ENCODE results near the gene SNX32.
A peak's percentile ranks its signal among the peaks of the same experiment; 100 is the strongest.

SNX32 gene

GRCh38 chr11:65897020-65897471 lies 63.3 kb downstream of the SNX32 start:
- TF ChIP-seq CTCF (IDR thresholded peaks at IDR 0.05) = no peak
- no peak for DNase-seq (ENCODE audit: low spot score)
- Histone ChIP-seq H3K27ac (no peak overlapping the region), H3K4me3 (no peak overlapping the region)

GRCh38 chr11:65898656-65899355 lies 65.0 kb downstream of the SNX32 start:
- Histone ChIP-seq H3K27ac (peak overlapping the region; percentile 60 to 88), H3K4me3 (peak overlapping the region; percentile 81)
- TF ChIP-seq CTCF (IDR thresholded peaks at IDR 0.05) = no peak
- no peak for DNase-seq (ENCODE audit: low spot score)

GRCh38 chr11:65899356-65900124 lies 65.8 kb downstream of the SNX32 start:
- peak; percentile 90 for DNase-seq (ENCODE audit: low spot score)
- Histone ChIP-seq H3K27ac (peak overlapping the region; percentile 60 to 88), H3K4me3 (peak overlapping the region; percentile 81)
- no peak for TF ChIP-seq CTCF (IDR thresholded peaks at IDR 0.05)

- peak within 1 kb of the TSS; percentile 81 for H3K4me3 ChIP-seq
- peak within 1 kb of the TSS; percentile 60 to 88 for H3K27ac ChIP-seq
- DNase-seq (ENCODE audit: low spot score) = peak; percentile 93
- TF ChIP-seq CTCF (IDR thresholded peaks at IDR 0.05) = no peak
These were observed 66.5 kb downstream of the SNX32 start, which contains the start of gene FOSL1 for GRCh38 chr11:65900125-65900898. Gene FOSL1, minus strand, starts transcription at chr11:65900388. Its CDS starts 49 bp downstream, at chr11:65900339.

- peak overlapping the region; percentile 60 to 88 for H3K27ac ChIP-seq
- no peak for TF ChIP-seq CTCF (IDR thresholded peaks at IDR 0.05)
- no peak for DNase-seq (ENCODE audit: low spot score)
- peak overlapping the region; percentile 81 for H3K4me3 ChIP-seq
These were observed 67.1 kb downstream of the SNX32 start for GRCh38 chr11:65900899-65901180.

- peak overlapping the region in 1 of 2 donors; percentile 26 for H3K27ac ChIP-seq
These were observed 69.3 kb downstream of the SNX32 start for GRCh38 chr11:65903068-65903481.

More at GRCh38 chr11:65903068-65903481, 69.3 kb downstream of the SNX32 start:
- DNase-seq (ENCODE audit: low spot score) = no peak
- no peak for TF ChIP-seq CTCF (IDR thresholded peaks at IDR 0.05)
- H3K4me3 ChIP-seq = no peak overlapping the region
